ENCODE data around the gene GDPD4.

Gene GDPD4

GRCh38 chr11:77299528-77299993 is 1.9 kb downstream of the GDPD4 start:
- DNase-seq (ENCODE audit: low read depth in 3 of 3, low spot score in 1 of 3) = no peak

- no peak for DNase-seq (ENCODE audit: low read depth in 3 of 3, low spot score in 1 of 3)
Measured at GRCh38 chr11:77294040-77294439, 7.4 kb downstream of the GDPD4 start.

GRCh38 chr11:77289737-77290136 is 11.7 kb downstream of the GDPD4 start:
- DNase-seq (ENCODE audit: low read depth in 3 of 3, low spot score in 1 of 3) = no peak

- DNase-seq (ENCODE audit: low read depth in 3 of 3, low spot score in 1 of 3) = no peak
Measured at GRCh38 chr11:77287615-77288273, 13.7 kb downstream of the GDPD4 start.

- DNase-seq (ENCODE audit: low read depth in 3 of 3, low spot score in 1 of 3) = no peak
Measured at GRCh38 chr11:77287136-77287535, 14.3 kb downstream of the GDPD4 start.

- DNase-seq (ENCODE audit: low read depth in 3 of 3, low spot score in 1 of 3) = no peak
Measured at GRCh38 chr11:77284476-77285468, 16.7 kb downstream of the GDPD4 start.

- no peak for DNase-seq (ENCODE audit: low read depth in 3 of 3, low spot score in 1 of 3)
Measured at GRCh38 chr11:77283101-77283500, 18.4 kb downstream of the GDPD4 start.

GRCh38 chr11:77278595-77279506 is 22.6 kb downstream of the GDPD4 start:
- no peak for DNase-seq (ENCODE audit: low read depth in 3 of 3, low spot score in 1 of 3)

- DNase-seq (ENCODE audit: low read depth in 3 of 3, low spot score in 1 of 3) = no peak
Measured at GRCh38 chr11:77276271-77276670, 25.2 kb downstream of the GDPD4 start.

GRCh38 chr11:77270921-77271320 is 30.6 kb downstream of the GDPD4 start:
- no peak for DNase-seq (ENCODE audit: low read depth in 3 of 3, low spot score in 1 of 3)

- DNase-seq (ENCODE audit: low read depth in 3 of 3, low spot score in 1 of 3) = no peak
Measured at GRCh38 chr11:77269484-77270123, 31.9 kb downstream of the GDPD4 start.

- no peak for DNase-seq (ENCODE audit: low read depth in 3 of 3, low spot score in 1 of 3)
Measured at GRCh38 chr11:77267962-77268361, 33.5 kb downstream of the GDPD4 start.

- no peak for DNase-seq (ENCODE audit: low read depth in 3 of 3, low spot score in 1 of 3)
Measured at GRCh38 chr11:77266766-77267165, 34.7 kb downstream of the GDPD4 start.

GRCh38 chr11:77262803-77263202 is 38.7 kb downstream of the GDPD4 start:
- no peak for DNase-seq (ENCODE audit: low read depth in 3 of 3, low spot score in 1 of 3)

- no peak for DNase-seq (ENCODE audit: low read depth in 3 of 3, low spot score in 1 of 3)
Measured at GRCh38 chr11:77259641-77260040, 41.8 kb downstream of the GDPD4 start.

GRCh38 chr11:77253690-77254089 is 47.8 kb downstream of the GDPD4 start:
- DNase-seq (ENCODE audit: low read depth in 3 of 3, low spot score in 1 of 3) = no peak

- DNase-seq (ENCODE audit: low read depth in 3 of 3, low spot score in 1 of 3) = no peak
Measured at GRCh38 chr11:77252555-77253270, 48.8 kb downstream of the GDPD4 start.

GRCh38 chr11:77250881-77251640 is 50.4 kb downstream of the GDPD4 start:
- DNase-seq (ENCODE audit: low read depth in 3 of 3, low spot score in 1 of 3) = no peak

GRCh38 chr11:77249427-77249826 is 52.1 kb downstream of the GDPD4 start:
- DNase-seq (ENCODE audit: low read depth in 3 of 3, low spot score in 1 of 3) = no peak

Data from stimulated activated CD4-positive, alpha-beta T cell treated with anti-CD3 and anti-CD28 coated beads, TNF-alpha, amount 100 ng/mL, for 1 hour (primary cell).